Measurements from ENCODE around the gene WDR53. TPM values are rescaled to one million over a fixed set of nuclear protein-coding genes. Genes with fewer than 3 reads are reported as not detected.

The WDR53 gene
- total RNA-seq, 1 donor from 2014 or later = 11.0 TPM

GRCh38 chr3:196596355-196596754 is 28.0 kb upstream of the WDR53 start:
- H3K36me3 ChIP-seq (ENCODE audit: insufficient read depth, low read length) = no peaks in the 10 kb centered on the region
- no peak overlapping the region for H3K4me3 ChIP-seq (ENCODE audit: insufficient read depth, low read depth, low read length)
- H3K79me2 ChIP-seq (ENCODE audit: insufficient read depth, low read length) = no peaks in the 10 kb centered on the region
- no peak overlapping the region for H2AFZ ChIP-seq (ENCODE audit: low read depth, low read length)
- no peak overlapping the region for H3K27ac ChIP-seq (ENCODE audit: low read depth, low read length)
- peaks cover 26% of the 10 kb centered on the region for H3K27me3 Mint-ChIP-seq (ENCODE audit: low read depth, unreplicated experiment)
- no peaks in the 10 kb centered on the region for H3K36me3 Mint-ChIP-seq (ENCODE audit: low read depth, unreplicated experiment)
- DNase-seq (ENCODE audit: low read depth) (no peak), FAIRE-seq (no peak)
- H3K9me3 ChIP-seq (ENCODE audit: insufficient read depth, low read depth, low read length) = no peaks in the 10 kb centered on the region
- H3K27me3 ChIP-seq (ENCODE audit: insufficient read depth, low read length) = peaks cover 5% of the 10 kb centered on the region
- H3K4me2 ChIP-seq (ENCODE audit: low read length) = no peak overlapping the region
- no peaks in the 10 kb centered on the region for H3K4me1 Mint-ChIP-seq (ENCODE audit: low read depth, unreplicated experiment)
- H4K20me1 ChIP-seq (ENCODE audit: insufficient read depth, low read length) = no peaks in the 10 kb centered on the region
- H3K4me3 Mint-ChIP-seq (ENCODE audit: unreplicated experiment) = no peak overlapping the region
- no peaks in the 10 kb centered on the region for H3K4me1 ChIP-seq (ENCODE audit: insufficient read depth, low read length)
- no peak overlapping the region for H3K27ac Mint-ChIP-seq (ENCODE audit: unreplicated experiment)
- H3K9me3 Mint-ChIP-seq (ENCODE audit: unreplicated experiment) = peaks cover 2% of the 10 kb centered on the region
- TF ChIP-seq EZH2 (IDR thresholded peaks at IDR 0.05; ENCODE audit: insufficient read depth, low read length) (no peak), CTCF (IDR thresholded peaks at IDR 0.05; ENCODE audit: insufficient read depth, low read depth, low read length) (no peak)
- H3K9ac ChIP-seq (ENCODE audit: low read length) = no peak overlapping the region

DNA sequence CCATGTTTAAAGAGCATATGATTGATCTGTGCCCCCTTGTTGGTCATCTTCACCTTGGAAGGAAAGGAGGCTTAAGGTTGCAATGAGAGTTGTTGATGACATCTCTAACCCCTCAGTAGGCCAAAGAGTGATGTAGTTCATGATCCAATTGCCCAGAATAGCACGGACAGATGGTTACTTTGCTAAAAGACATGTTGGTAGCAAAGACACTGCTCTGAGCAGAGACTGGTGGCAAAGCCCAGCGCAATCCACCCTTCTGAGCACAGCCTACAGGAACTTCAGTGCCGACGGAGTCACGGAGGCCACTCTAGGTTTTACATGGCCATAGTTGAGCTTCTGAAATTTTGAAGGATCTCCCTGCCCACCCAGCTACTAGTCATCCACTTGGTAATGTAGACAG is 21.9 kb upstream of the WDR53 start:
- no peaks in the 10 kb centered on the region for H3K9me3 ChIP-seq (ENCODE audit: insufficient read depth, low read depth, low read length)
- H3K4me3 ChIP-seq (ENCODE audit: insufficient read depth, low read depth, low read length) = no peak overlapping the region
- H3K27ac ChIP-seq (ENCODE audit: low read depth, low read length) = no peak overlapping the region
- no peaks in the 10 kb centered on the region for H3K79me2 ChIP-seq (ENCODE audit: insufficient read depth, low read length)
- Mint-ChIP-seq H3K27me3 (ENCODE audit: low read depth, unreplicated experiment) (peaks cover 2% of the 10 kb centered on the region), H3K36me3 (ENCODE audit: low read depth, unreplicated experiment) (no peaks in the 10 kb centered on the region), H3K9me3 (ENCODE audit: unreplicated experiment) (no peaks in the 10 kb centered on the region), H3K4me1 (ENCODE audit: low read depth, unreplicated experiment) (no peaks in the 10 kb centered on the region), H3K4me3 (ENCODE audit: unreplicated experiment) (no peak overlapping the region), H3K27ac (ENCODE audit: unreplicated experiment) (no peak overlapping the region)
- no peak for FAIRE-seq
- TF ChIP-seq CTCF (IDR thresholded peaks at IDR 0.05; ENCODE audit: insufficient read depth, low read depth, low read length) = no peak
- TF ChIP-seq EZH2 (IDR thresholded peaks at IDR 0.05; ENCODE audit: insufficient read depth, low read length) = no peak
- H3K9ac ChIP-seq (ENCODE audit: low read length) = no peak overlapping the region
- H3K36me3 ChIP-seq (ENCODE audit: insufficient read depth, low read length) = peaks cover 5% of the 10 kb centered on the region
- DNase-seq (ENCODE audit: low read depth) = no peak
- H2AFZ ChIP-seq (ENCODE audit: low read depth, low read length) = no peak overlapping the region
- H4K20me1 ChIP-seq (ENCODE audit: insufficient read depth, low read length) = peaks cover 12% of the 10 kb centered on the region
- H3K27me3 ChIP-seq (ENCODE audit: insufficient read depth, low read length) = no peaks in the 10 kb centered on the region
- no peaks in the 10 kb centered on the region for H3K4me1 ChIP-seq (ENCODE audit: insufficient read depth, low read length)
- no peak overlapping the region for H3K4me2 ChIP-seq (ENCODE audit: low read length)

GRCh38 chr3:196585044-196585757 is 16.8 kb upstream of the WDR53 start:
- H3K4me1 Mint-ChIP-seq (ENCODE audit: low read depth, unreplicated experiment) = no peaks in the 10 kb centered on the region
- Histone ChIP-seq H3K4me3 (ENCODE audit: insufficient read depth, low read depth, low read length) (no peak overlapping the region), H3K9me3 (ENCODE audit: insufficient read depth, low read depth, low read length) (no peaks in the 10 kb centered on the region), H3K27me3 (ENCODE audit: insufficient read depth, low read length) (no peaks in the 10 kb centered on the region), H3K79me2 (ENCODE audit: insufficient read depth, low read length) (no peaks in the 10 kb centered on the region), H3K9ac (ENCODE audit: low read length) (no peak overlapping the region), H3K27ac (ENCODE audit: low read depth, low read length) (no peak overlapping the region), H3K36me3 (ENCODE audit: insufficient read depth, low read length) (peaks cover 12% of the 10 kb centered on the region), H2AFZ (ENCODE audit: low read depth, low read length) (no peak overlapping the region), H3K4me2 (ENCODE audit: low read length) (no peak overlapping the region), H4K20me1 (ENCODE audit: insufficient read depth, low read length) (peaks cover 12% of the 10 kb centered on the region), H3K4me1 (ENCODE audit: insufficient read depth, low read length) (no peaks in the 10 kb centered on the region)
- H3K27me3 Mint-ChIP-seq (ENCODE audit: low read depth, unreplicated experiment) = no peaks in the 10 kb centered on the region
- H3K36me3 Mint-ChIP-seq (ENCODE audit: low read depth, unreplicated experiment) = peaks cover 5% of the 10 kb centered on the region
- DNase-seq (ENCODE audit: low read depth) (no peak), FAIRE-seq (no peak)
- H3K27ac Mint-ChIP-seq (ENCODE audit: unreplicated experiment) = no peak overlapping the region
- no peak for TF ChIP-seq EZH2 (IDR thresholded peaks at IDR 0.05; ENCODE audit: insufficient read depth, low read length)
- TF ChIP-seq CTCF (IDR thresholded peaks at IDR 0.05; ENCODE audit: insufficient read depth, low read depth, low read length) = no peak
- H3K9me3 Mint-ChIP-seq (ENCODE audit: unreplicated experiment) = no peaks in the 10 kb centered on the region
- H3K4me3 Mint-ChIP-seq (ENCODE audit: unreplicated experiment) = no peak overlapping the region

Data from astrocyte (in vitro differentiated cells and primary cell).